CD4-positive, alpha-beta T cell (primary cell): ENCODE data around the gene TARDBP. TPM values are rescaled to one million over a fixed set of nuclear protein-coding genes. Genes with fewer than 3 reads are reported as not detected.

Source experiments
- ATAC-seq: fragments of 200-7000 bp; cut with Tn5 transposase; one replicate; pipeline ENCODE4 v1.10.0; 2022; ENCODE audit warnings: mild to moderate bottlenecking; ENCODE audit not compliant: poor library complexity
- CTCF ChIA-PET: fragments of 350-600 bp; sonication (Branson Sonifier 250); formaldehyde crosslinking; loops from one replicate; lab custom pipeline; 2021; ENCODE audit warnings: antibody characterized with exemption, inconsistent platforms; lab: Charles Lee
- POLR2A ChIA-PET: fragments of 350-600 bp; sonication (Branson Sonifier 250); formaldehyde crosslinking; loops from one replicate; lab custom pipeline; 2021; ENCODE audit warnings: antibody characterized with exemption, inconsistent platforms; lab: Charles Lee
- DNase-seq, 14 experiments: peaks; one replicate each; pipeline ENCODE4 v3.0.0-alpha.2; 2013 to 2020; ENCODE audit warnings: mixed read lengths in 2 of 14
- H3K27ac ChIP-seq, 2 donors: one replicate each; pipeline versions ENCODE4 v1.5.1 to v1.7.0; 2013; ENCODE audit warnings: low read length in 2 of 2, low read depth in 1 of 2, mild to moderate bottlenecking in 1 of 2
- H3K27me3 ChIP-seq, 2 experiments: 1 replicate in 1 of 2; 2 replicates in 1 of 2; pipeline versions ENCODE4 v1.6.1 to v1.7.0; 2013; ENCODE audit warnings: low read length in 2 of 2, control low read depth in 1 of 2, mild to moderate bottlenecking in 1 of 2, moderate library complexity in 1 of 2; ENCODE audit not compliant: insufficient read depth in 2 of 2, control insufficient read depth in 1 of 2
- H3K36me3 ChIP-seq: one replicate; pipeline ENCODE4 v1.6.1; 2013; ENCODE audit warnings: low read length, control low read depth; ENCODE audit not compliant: insufficient read depth
- H3K4me1 ChIP-seq: one replicate; pipeline ENCODE4 v1.6.1; 2013; ENCODE audit warnings: low read length, control low read depth; ENCODE audit not compliant: insufficient read depth
- H3K4me3 ChIP-seq: one replicate; pipeline ENCODE4 v1.5.1; 2013; ENCODE audit warnings: mild to moderate bottlenecking, low read length, moderate library complexity
- H3K9me3 ChIP-seq, 2 experiments: 1 replicate in 1 of 2; 2 replicates in 1 of 2; pipeline versions ENCODE4 v1.6.1 to v1.7.0; 2013; ENCODE audit warnings: low read length in 2 of 2, mild to moderate bottlenecking in 2 of 2, control low read depth in 1 of 2, moderate library complexity in 1 of 2; ENCODE audit not compliant: control insufficient read depth in 1 of 2, insufficient read depth in 1 of 2
- H3K27ac Mint-ChIP-seq: one replicate; pipeline ENCODE4 v1.8.0; 2020; ENCODE audit warnings: mixed read lengths
- H3K27me3 Mint-ChIP-seq: one replicate; pipeline ENCODE4 v1.8.0; 2021; ENCODE audit warnings: mixed read lengths
- H3K36me3 Mint-ChIP-seq: one replicate; pipeline ENCODE4 v1.8.0; 2021; ENCODE audit warnings: low read depth, mixed read lengths
- H3K4me1 Mint-ChIP-seq: one replicate; pipeline ENCODE4 v1.8.0; 2021; ENCODE audit warnings: low read depth, mixed read lengths
- H3K4me3 Mint-ChIP-seq: one replicate; pipeline ENCODE4 v1.8.0; 2020; ENCODE audit warnings: mild to moderate bottlenecking, mixed read lengths
- H3K9me3 Mint-ChIP-seq: one replicate; pipeline ENCODE4 v1.8.0; 2020; ENCODE audit warnings: mixed read lengths
- CTCF ChIP-seq: fragments of 200-600 bp; IDR thresholded peaks from one replicate; pipeline ENCODE4 v1.8.0; 2022; ENCODE audit warnings: antibody characterized with exemption, mild to moderate bottlenecking
- intact Hi-C, 2 experiments: fragments of 100-400 bp; cut with DNase I in 1 of 2; cut with micrococcal nuclease in 1 of 2; formaldehyde crosslinking; loops; one replicate each; pipeline versions ENCODE4 v1.15.1 to v1.9.0; 2023 to 2025; cut with DNase I, micrococcal nuclease
- total RNA-seq, 174 experiments: library from RNA in 2 of 174; stranded (reverse) in 2 of 174; gene quantifications; one replicate each; pipeline ENCODE4 v1.2.3 and lab custom pipeline; 2021 to 2026

TARDBP gene
- total RNA-seq, 2 experiments from 2014 or later, result 141 to 149 TPM

- DNase-seq (no peak), ATAC-seq (no peak)
- CTCF ChIA-PET, result no interaction called here
- intact Hi-C loops, result no loop called here
- H3K27ac Mint-ChIP-seq, result no peak overlapping the region
- POLR2A ChIA-PET, result no interaction called here
- TF ChIP-seq CTCF, result no peak
- peaks cover 19% of the 10 kb centered on the region for H3K4me1 Mint-ChIP-seq
- Histone ChIP-seq H3K4me1 (peaks cover 14% of the 10 kb centered on the region), H3K9me3 (no peaks in the 10 kb centered on the region), H3K27me3 (peaks cover 0 to 4% of the 10 kb centered on the region in 2 experiments), H3K4me3 (no peak overlapping the region), H3K36me3 (no peaks in the 10 kb centered on the region), H3K27ac (no peak overlapping the region)
- no peak overlapping the region for H3K4me3 Mint-ChIP-seq
- peaks cover 6% of the 10 kb centered on the region for H3K27me3 Mint-ChIP-seq
- no peaks in the 10 kb centered on the region for H3K9me3 Mint-ChIP-seq
- no peaks in the 10 kb centered on the region for H3K36me3 Mint-ChIP-seq
Observed at GRCh38 chr1:10968411-10968826, 44.0 kb upstream of the TARDBP start.

- H3K27ac ChIP-seq, result no peak overlapping the region
- H3K36me3 ChIP-seq, result no peaks in the 10 kb centered on the region
Observed at GRCh38 chr1:10969267-10969970, 43.0 kb upstream of the TARDBP start.

DNA sequence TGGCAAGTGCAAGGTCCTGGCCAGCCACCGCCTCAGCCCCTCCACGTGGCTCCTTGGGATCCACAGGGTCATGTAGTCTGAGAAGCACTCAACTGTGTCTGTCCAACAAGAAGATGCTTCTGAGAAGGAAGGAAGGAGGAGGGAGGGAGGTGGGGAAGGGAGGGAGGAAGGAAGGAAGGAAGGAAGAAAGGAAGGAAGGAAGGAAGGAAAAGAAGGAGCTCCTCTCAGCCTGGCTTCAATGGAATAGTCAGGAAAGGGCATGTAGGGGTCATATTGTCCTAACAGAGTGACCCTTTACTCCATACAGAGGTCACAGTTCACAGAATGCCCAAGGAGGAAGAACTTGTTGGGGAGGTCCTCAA is 42.5 kb upstream of the TARDBP start:
- CTCF ChIA-PET, result no interaction called here
- H3K9me3 ChIP-seq, result no peaks in the 10 kb centered on the region
- H3K27me3 ChIP-seq, result no peaks in the 10 kb centered on the region
- no peaks in the 10 kb centered on the region for H3K36me3 ChIP-seq
- H3K27me3 Mint-ChIP-seq, result no peaks in the 10 kb centered on the region
- no peak overlapping the region for H3K4me3 ChIP-seq
- peaks cover 16% of the 10 kb centered on the region for H3K4me1 Mint-ChIP-seq
- ATAC-seq, result no peak
- intact Hi-C loops, result no loop called here
- H3K36me3 Mint-ChIP-seq, result no peaks in the 10 kb centered on the region
- DNase-seq, result no peak
- H3K27ac ChIP-seq, result no peak overlapping the region
- no peak overlapping the region for H3K4me3 Mint-ChIP-seq
- TF ChIP-seq CTCF, result no peak
- H3K4me1 ChIP-seq, result peaks cover 11% of the 10 kb centered on the region
- no peak overlapping the region for H3K27ac Mint-ChIP-seq
- POLR2A ChIA-PET, result no interaction called here
- H3K9me3 Mint-ChIP-seq, result no peaks in the 10 kb centered on the region

More at GRCh38 chr1:10969267-10969970, 43.0 kb upstream of the TARDBP start:
- H3K4me3 Mint-ChIP-seq, result no peak overlapping the region
- intact Hi-C loops, result no loop called here
- POLR2A ChIA-PET, result interaction anchor here (0.5 kb wide), 1 partner anchor 1324 kb away, joined by 3 read pairs; no protein-coding TSS in a partner anchor
- no peaks in the 10 kb centered on the region for H3K36me3 Mint-ChIP-seq
- no peaks in the 10 kb centered on the region for H3K27me3 ChIP-seq
- CTCF ChIA-PET, result no interaction called here
- no peak overlapping the region for H3K27ac Mint-ChIP-seq
- peaks cover 14% of the 10 kb centered on the region for H3K4me1 ChIP-seq
- H3K4me1 Mint-ChIP-seq, result peaks cover 19% of the 10 kb centered on the region
- ATAC-seq (no peak), DNase-seq (no peak)
- no peak overlapping the region for H3K4me3 ChIP-seq
- H3K9me3 ChIP-seq, result no peaks in the 10 kb centered on the region
- H3K27me3 Mint-ChIP-seq, result no peaks in the 10 kb centered on the region
- H3K9me3 Mint-ChIP-seq, result no peaks in the 10 kb centered on the region
- TF ChIP-seq CTCF, result no peak
